K562 (cell line): ENCODE measurements around the gene MEIG1. TPM values are rescaled to one million over a fixed set of nuclear protein-coding genes. Genes with fewer than 3 reads are reported as not detected.

Experiments used
- ATF1 ChIP-seq, 2 experiments: fragments of 450-650 bp in 1 of 2; IDR thresholded peaks; 2 replicates each; pipeline ENCODE4 v1.6.1; 2016; ENCODE audit warnings: missing compliant biosample characterization in 1 of 2, missing genetic modification characterization in 1 of 2
- CBX8 ChIP-seq: fragments of 200-600 bp; sonication (generic); IDR thresholded peaks from 2 replicates; pipeline ENCODE4 v1.6.1; 2012; ENCODE audit warnings: borderline replicate concordance, mixed run types, low read depth, mild to moderate bottlenecking, moderate library complexity, mixed read lengths, low read length, control low read depth, inconsistent platforms; ENCODE audit not compliant: poor library complexity, severe bottlenecking; ENCODE audit errors: extremely low read depth
- CHD2 ChIP-seq: IDR thresholded peaks from 2 replicates; pipeline ENCODE4 v1.6.1; 2011; ENCODE audit warnings: low read depth, low read length
- DIDO1 ChIP-seq: fragments of 450-650 bp; IDR thresholded peaks from 2 replicates; pipeline ENCODE4 v1.6.1; 2016; ENCODE audit warnings: low read depth, missing biosample characterization, missing genetic modification characterization
- SNRNP70 ChIP-seq: fragments of 200-400 bp; formaldehyde crosslinking; optimal IDR thresholded peaks from 2 replicates; pipeline ENCODE3; 2017; ENCODE audit warnings: low read depth, low read length
- TBP ChIP-seq: optimal IDR thresholded peaks from 2 replicates; pipeline ENCODE3; 2011; ENCODE audit warnings: low read depth, low read length, improper control_type of control experiment
- ZNF140 ChIP-seq: fragments of 250-450 bp; sonication (Bioruptor Pico); IDR thresholded peaks from 2 replicates; pipeline ENCODE4 v1.8.0; 2021; ENCODE audit warnings: moderate library complexity, mild to moderate bottlenecking, inconsistent platforms
- ZNF57 ChIP-seq: fragments of 450-650 bp; formaldehyde crosslinking; IDR thresholded peaks from 2 replicates; pipeline ENCODE4 v1.4.0; 2020; ENCODE audit warnings: mild to moderate bottlenecking, moderate library complexity
- ZSCAN29 ChIP-seq: fragments of 450-650 bp; IDR thresholded peaks from 2 replicates; pipeline ENCODE4 v1.6.1; 2017
- polyA plus RNA-seq, 8 experiments: library from polyadenylated mRNA; depleted of rRNA in 4 of 8; stranded (reverse) in 5 of 8; unstranded in 3 of 8; fragments of >200 nt; fragmentation: Nextera tagmentation in 2 of 8; fragmentation: Illumina TruSeq in 1 of 8; extraction: Ambion mirVana in 2 of 8; extraction: Trizol in 1 of 8; gene quantifications; 2 replicates each; pipeline versions ENCODE4 v1.2.1 to v1.2.3, GENCODE V29; 2011 to 2014; ENCODE audit warnings: inconsistent platforms in 1 of 8, missing spikeins in 1 of 8
- total RNA-seq, 7 experiments: library from RNA; depleted of rRNA in 6 of 7; stranded (reverse); fragments of >200 nt in 6 of 7; fragmentation: Illumina TruSeq in 2 of 7; extraction: Trizol in 2 of 7; gene quantifications; 2 replicates each; pipeline versions ENCODE4 v1.2.1 to v1.2.3, GENCODE V29; 2011 to 2021; ENCODE audit warnings: low replicate concordance in 1 of 7
- TF ChIP-seq, protein P1 (sequence below), 2 experiments: fragments of 450-650 bp; IDR thresholded peaks; 2 replicates each; pipeline ENCODE4 v1.6.1; 2016; ENCODE audit warnings: mild to moderate bottlenecking in 2 of 2, borderline replicate concordance in 1 of 2, low read depth in 1 of 2, moderate library complexity in 1 of 2

The MEIG1 gene
- total and polyA plus RNA-seq, 9 of the 15 experiments (the other 6 are each of a cell fraction or from before 2014, with no cell fraction given): 0.19 to 1.7 (median 0.54) TPM; not detected in 3

DNA sequence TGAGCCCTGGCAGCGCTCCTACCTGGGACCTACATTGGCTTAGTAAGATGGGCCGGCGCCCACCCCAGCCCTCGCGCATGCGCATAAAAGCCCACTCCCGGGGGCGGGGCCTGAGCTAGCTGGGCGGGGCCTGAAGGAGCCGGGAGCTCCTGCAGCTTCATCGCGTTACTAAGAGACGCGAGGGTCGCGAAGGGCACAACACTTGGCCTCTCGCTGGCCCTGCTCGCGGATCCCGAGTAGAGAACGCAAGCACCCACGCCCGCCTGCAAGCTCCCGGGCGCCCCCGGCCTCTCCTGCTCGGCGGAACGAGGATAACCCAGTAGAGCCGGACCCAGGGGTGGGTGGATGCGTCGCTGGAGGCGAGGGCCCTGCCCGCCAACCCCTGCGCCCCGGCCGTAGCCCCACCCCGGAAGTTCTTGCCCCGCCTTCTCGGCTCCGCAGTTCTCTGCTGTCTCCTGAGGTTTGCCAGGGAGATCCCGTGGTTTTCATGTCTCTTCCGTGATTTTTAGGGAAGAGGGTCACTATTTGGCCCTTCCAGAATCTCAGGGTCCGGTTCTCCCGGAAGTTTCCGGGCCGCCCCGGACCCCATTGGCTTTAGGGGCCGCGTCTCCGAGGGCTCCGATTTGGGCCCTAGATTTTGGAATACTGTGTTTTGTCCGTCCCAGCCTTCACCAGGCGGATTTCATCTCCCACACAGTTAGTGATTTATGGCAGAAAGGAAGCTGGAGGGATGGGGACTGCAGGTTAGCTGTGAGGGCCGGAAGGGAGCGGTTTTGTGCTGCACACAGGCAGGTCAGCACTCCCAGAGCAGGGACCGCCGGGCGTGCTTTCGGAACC, at the start of gene MEIG1 (continued):
- TF ChIP-seq ZSCAN29: peak; percentile 78; the same call in 1 of the 2 replicates
- TF ChIP-seq, protein P1, sequence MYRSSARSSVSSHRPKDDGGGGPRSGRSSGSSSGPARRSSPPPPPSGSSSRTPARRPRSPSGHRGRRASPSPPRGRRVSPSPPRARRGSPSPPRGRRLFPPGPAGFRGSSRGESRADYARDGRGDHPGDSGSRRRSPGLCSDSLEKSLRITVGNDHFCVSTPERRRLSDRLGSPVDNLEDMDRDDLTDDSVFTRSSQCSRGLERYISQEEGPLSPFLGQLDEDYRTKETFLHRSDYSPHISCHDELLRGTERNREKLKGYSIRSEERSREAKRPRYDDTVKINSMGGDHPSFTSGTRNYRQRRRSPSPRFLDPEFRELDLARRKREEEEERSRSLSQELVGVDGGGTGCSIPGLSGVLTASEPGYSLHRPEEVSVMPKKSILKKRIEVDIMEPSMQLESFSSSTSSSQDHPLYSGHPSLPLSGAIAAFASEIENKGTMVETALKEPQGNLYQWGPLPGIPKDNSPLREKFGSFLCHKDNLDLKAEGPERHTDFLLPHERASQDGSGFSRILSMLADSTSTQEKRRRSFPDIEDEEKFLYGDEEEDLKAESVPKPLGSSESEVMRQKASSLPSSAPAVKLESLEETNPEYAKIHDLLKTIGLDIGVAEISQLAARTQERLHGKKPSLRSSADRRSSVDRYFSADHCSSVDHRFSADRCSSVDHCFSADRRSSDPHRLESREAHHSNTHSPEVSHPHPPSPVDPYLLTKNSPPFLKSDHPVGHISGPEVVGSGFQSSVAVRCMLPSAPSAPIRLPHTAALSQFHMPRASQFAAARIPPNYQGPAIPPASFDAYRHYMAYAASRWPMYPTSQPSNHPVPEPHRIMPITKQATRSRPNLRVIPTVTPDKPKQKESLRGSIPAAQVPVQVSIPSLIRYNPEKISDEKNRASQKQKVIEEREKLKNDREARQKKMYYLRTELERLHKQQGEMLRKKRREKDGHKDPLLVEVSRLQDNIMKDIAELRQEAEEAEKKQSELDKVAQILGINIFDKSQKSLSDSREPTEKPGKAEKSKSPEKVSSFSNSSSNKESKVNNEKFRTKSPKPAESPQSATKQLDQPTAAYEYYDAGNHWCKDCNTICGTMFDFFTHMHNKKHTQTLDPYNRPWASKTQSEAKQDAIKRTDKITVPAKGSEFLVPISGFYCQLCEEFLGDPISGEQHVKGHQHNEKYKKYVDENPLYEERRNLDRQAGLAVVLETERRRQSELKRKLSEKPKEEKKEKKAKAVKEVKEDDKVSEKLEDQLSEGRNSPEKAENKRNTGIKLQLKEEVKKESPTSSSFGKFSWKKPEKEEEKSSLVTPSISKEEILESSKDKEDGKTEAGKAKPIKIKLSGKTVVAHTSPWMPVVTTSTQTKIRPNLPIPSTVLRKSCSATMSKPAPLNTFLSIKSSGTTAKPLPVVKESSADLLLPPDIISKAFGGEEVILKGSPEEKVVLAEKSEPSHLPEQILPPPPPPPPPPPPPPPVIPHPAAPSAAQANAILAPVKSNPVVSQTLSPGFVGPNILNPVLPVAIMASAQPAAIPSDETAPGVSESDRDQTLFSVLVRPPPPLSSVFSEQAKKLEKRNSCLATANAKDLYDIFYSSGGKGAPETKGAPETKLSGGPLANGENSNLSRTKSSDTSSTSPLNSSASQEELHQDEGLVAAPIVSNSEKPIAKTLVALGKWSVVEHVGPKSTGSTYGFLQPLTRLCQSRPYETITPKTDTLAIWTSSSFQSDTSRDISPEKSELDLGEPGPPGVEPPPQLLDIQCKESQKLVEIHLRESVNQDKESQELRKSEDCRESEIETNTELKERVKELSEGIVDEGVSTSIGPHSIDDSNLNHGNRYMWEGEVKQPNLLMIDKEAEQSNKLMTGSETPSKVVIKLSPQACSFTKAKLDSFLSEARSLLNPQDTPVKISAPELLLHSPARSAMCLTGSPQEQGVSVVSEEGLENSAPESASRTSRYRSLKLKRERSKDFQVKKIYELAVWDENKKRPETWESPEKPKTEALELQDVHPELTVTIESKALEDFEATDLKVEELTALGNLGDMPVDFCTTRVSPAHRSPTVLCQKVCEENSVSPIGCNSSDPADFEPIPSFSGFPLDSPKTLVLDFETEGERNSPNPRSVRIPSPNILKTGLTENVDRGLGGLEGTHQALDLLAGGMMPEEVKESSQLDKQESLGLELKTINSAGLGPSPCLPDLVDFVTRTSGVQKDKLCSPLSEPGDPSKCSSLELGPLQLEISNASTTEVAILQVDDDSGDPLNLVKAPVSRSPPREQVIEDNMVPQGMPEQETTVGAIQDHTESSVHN (IDR thresholded peaks at IDR 0.05; ENCODE audit: borderline replicate concordance in 1 of 2, low read depth in 1 of 2): peak in 1 of 2 experiments; percentile 50; a peak in 1 of 4 replicates
- peak; percentile 73 for TF ChIP-seq TBP
- TF ChIP-seq ZNF57 (CRISPR knock-in tag): no peak
- TF ChIP-seq ZNF140 (CRISPR knock-in tag): no peak
- no peak for TF ChIP-seq CBX8
- TF ChIP-seq CHD2: peak; percentile 62
- no peak for TF ChIP-seq ATF1 (CRISPR knock-in tag; IDR thresholded peaks at IDR 0.05)
- TF ChIP-seq ATF1 (tag; IDR thresholded peaks at IDR 0.05): peak; percentile 56
- TF ChIP-seq SNRNP70: no peak
- TF ChIP-seq DIDO1 (tag): peak; percentile 93
